GM18505 (cell line): ENCODE results near the gene PCNX2.

Experiments used
- ATAC-seq: cut with Tn5 transposase; IDR thresholded peaks from one replicate; pipeline ENCODE4 v1.9.1; 2021; ENCODE audit not compliant: unreplicated experiment
- POLR2A ChIP-seq: IDR thresholded peaks from 4 replicates; pipeline ENCODE4 v1.6.1; 2011; ENCODE audit warnings: borderline replicate concordance; ENCODE audit not compliant: insufficient read depth, insufficient read length; ENCODE audit errors: extremely low read depth

The PCNX2 gene

GRCh38 chr1:232973652-232974611, 321.6 kb downstream of the PCNX2 start:
- TF ChIP-seq POLR2A: no peak
- ATAC-seq: no peak

DNA sequence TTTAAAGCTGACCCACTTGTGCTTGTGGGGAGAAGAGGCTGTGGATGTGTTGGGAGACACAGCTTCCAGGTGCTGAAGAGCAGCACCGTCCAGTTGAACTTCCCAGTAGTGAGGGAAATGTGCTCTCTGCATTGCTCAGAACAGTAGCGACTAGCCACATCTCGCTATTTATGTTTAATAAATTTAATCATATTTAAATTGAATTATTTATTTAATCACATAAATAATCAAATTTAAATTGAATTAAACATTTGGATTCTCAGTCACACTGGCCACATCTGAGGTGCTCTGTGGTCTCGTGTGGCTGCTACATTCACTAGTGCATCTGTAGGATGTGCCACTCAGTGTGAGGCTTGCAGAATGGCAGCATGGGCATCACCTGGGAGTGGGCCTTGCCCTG, 325.0 kb downstream of the PCNX2 start:
- TF ChIP-seq POLR2A: no peak
- ATAC-seq: no peak

DNA sequence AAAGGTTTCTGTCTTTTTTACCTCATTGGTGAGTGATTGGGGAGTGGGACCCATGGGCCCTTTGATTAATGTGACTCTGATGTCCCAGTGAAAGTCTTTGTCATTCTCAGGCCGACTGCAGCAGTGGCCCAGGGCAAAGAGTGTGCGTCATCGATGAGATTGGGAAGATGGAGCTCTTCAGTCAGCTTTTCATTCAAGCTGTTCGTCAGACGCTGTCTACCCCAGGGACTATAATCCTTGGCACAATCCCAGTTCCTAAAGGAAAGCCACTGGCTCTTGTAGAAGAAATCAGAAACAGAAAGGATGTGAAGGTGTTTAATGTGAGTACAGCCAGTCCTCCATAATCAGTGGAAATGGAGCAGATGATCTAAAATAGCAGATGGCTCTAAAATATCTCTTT, 325.7 kb downstream of the PCNX2 start:
- ATAC-seq: no peak
- no peak for TF ChIP-seq POLR2A

GRCh38 chr1:232968965-232969364, 326.6 kb downstream of the PCNX2 start:
- no peak for ATAC-seq
- no peak for TF ChIP-seq POLR2A

DNA sequence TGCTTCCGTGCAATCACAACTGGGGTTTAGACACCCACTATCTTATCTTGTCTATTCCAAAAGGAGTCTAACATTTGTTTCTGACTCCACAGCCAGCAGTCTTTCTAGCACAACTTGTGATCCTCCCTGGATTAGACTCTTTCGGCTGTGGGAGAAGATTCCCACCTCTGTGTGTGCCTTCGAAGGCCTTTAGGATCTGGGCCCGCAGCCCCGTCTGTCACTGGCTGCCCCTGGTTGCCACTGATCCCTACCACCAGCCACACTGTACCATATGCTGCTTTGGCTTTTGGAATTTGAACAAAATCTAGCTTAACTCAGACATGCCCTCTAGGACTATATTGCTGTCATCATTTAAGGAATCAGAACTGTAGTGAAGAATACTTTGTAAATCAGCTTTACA, 327.1 kb downstream of the PCNX2 start:
- no peak for TF ChIP-seq POLR2A
- no peak for ATAC-seq

GRCh38 chr1:232966663-232967062, 328.9 kb downstream of the PCNX2 start:
- no peak for ATAC-seq
- no peak for TF ChIP-seq POLR2A

DNA sequence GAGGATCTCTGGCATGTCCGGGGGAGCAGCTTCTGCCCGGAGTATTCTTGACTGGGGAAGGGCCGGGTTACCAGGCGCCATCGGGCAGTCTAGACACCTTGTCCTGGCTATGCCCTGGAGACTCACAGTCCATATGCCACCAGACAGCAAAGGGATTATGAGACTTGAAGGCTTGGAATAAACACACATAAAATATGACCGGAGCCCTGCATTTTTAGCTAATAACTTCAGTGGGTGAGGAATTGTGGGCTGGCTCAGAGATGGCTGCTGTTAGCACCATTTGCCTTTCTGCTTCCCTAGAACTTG, 329.7 kb downstream of the PCNX2 start:
- no peak for TF ChIP-seq POLR2A
- ATAC-seq: no peak

DNA sequence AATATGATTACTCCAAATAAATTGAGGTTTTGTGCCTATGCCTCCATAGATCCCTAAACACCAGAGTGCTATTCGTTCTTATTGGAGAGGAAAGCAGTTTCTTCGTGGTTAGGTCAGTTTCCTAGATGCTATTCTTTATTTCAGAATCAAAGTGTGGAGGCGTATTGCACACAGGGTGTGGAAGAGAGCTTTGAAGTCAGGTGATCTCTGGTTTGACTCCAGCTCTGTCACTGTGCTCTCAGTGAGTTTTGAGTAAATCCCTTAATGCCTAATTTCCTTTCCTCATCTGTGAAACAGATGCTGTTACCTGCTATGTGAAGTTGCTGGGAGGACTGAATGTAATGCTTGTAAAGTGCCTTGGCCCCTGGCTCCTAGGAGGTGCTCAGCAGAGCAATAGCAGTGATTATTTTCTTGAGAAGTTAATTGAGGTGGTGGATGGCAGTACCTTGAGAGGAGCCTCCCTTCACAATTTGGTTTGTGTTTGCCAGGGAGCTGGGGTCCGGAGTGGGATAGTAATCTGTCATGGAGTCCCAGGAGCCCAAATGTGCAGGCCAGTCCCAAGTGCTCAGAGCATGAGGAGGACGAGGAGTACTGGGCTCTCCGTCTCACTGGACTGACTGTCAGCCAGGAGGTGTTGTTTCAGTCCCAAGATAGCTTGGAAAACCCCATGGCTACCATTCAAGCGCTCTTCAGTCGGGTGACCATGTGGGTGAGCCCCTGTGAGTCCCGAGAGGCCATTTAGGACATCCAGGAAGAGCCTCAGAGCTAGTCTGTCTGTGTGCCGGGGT, 330.2 kb downstream of the PCNX2 start:
- ATAC-seq: no peak
- TF ChIP-seq POLR2A: no peak

- ATAC-seq: no peak
- TF ChIP-seq POLR2A: no peak
Measured at GRCh38 chr1:232964601-232965000, 330.9 kb downstream of the PCNX2 start.

DNA sequence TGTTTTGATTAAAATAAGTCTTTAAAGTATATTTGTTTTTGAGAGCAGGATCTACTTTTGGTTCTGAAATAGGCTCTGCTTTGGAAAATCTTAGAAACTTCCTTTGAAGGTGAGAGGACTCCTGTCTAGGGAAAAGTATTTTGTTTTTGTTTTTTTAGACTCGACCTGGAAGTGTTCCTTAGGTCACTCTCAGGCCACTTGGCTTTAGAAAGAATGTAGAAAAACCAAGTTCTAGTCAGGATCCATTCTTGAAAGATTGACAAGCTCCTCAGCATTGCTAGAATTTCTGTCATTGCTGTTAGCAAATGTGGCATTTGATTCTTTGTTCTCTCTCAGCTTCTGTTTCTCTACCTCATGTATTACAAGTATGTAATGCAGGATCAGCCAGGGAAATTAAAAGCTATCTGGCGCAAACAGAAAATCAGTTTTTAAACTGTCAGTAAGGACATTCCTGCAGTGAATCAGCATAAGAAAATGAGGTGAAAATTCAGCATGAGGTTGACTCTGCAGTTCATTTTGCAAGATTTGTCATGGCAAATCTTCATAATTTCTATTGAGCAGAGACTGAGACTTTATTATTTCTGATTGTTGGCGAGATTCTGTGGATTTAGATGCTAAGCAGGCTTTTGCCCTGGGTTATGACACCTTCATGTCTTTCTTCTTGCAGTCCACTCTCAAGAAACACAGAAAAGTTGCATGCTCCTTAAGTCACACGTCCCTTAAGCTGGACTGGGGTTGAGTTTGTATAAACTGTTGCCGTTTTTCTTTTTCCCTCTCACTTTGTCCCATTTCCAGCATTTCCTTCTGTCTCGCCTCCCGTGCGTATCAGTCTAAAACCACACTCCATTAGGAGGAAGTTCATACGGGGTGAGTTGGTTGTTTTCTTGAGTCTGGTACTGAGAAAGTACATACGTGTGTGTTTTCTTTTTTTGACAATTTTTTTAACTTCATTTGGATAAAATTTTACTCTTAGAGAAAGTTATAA, 332.5 kb downstream of the PCNX2 start:
- ATAC-seq: no peak
- TF ChIP-seq POLR2A: no peak

DNA sequence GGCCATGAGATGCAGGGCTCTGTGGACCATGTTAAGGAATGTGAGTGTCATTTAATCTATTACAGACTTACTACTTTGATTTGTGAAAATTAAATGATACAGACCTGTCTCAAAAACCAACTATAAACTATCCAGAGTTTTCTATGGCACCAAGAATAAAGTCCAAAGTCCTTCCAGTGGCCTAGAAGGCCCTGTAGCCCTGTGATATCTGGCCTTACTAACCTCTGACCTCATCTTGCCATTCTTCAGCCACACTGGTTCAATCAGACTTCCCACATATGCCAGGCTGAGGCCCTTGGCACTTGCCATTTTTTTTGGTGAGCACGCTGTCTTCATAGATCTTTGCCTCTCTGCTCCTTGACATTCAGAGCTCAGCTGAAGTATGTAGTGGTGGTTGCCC, 337.5 kb downstream of the PCNX2 start:
- no peak for ATAC-seq
- no peak for TF ChIP-seq POLR2A

DNA sequence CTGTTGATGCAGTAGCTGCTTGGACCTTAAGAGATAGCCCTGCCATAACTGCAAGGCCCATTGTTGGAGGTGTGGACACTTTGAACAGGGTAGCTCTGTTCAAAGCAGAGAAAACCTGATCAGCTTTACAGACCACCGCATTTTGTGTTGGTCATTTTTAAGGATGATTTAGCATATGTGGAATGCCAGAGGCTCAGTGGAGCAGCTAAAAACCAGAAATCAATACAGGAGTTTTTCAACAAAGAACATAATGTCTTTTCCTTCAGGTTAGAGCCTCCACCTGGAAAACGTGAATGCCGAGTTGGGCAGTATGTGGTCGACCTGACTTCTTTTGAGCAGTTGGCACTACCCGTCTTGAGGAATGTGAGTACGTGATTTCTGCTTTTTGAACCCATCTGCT, 339.4 kb downstream of the PCNX2 start:
- no peak for TF ChIP-seq POLR2A
- no peak for ATAC-seq
